Fibroblast of skin of right quadriceps (primary cell): Measurements from ENCODE around the gene EXOSC10.

Experiments used
- DNase-seq: peaks from one replicate; pipeline ENCODE4 v3.0.0-alpha.2; 2013

EXOSC10 gene

DNA sequence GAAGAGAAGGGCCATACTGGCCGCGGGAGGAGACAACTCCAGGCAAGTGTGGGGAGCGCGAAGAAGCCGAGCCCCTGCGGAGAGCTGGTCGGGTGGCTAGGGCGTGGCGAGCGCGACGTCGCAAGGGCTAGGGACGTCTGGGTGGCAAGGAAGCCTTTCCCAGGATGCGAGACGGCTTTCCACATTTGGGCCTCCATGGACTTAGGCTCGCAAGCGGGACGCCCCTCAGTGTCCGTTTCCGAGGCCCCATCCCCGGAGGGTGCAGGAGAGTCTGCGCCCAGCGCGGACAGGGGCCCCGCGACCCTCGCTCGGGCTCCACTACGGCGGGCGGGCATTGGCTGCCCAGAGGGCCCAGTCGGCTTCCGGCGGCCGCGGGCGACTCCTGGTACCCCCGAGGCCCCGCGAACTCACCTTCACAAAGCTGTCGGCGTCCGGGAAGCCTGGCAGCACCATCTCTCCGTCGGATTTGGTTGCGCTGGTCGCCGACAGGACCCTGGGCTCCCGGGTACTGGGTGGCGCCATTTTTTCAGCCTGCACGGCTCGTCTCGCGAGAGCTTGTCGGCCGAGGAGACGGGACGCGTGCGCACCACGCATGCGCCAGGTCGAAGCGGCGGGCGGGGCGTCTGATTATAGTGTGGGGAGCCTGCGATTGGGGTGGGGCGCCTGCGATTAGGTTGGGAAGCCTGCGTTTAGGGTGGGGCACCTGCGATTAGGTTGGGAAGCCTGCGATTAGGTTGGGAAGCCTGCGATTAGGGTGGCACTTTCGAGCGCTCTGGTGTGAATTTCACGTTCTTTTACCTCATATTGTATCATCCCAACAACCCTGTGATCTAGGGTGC is at the start of gene EXOSC10:
Gene EXOSC10, minus strand, starts transcription at position 560 of the 839 bp plus-strand sequence. Its CDS starts 38 bp downstream, at position 522.
- peak; percentile 88 for DNase-seq

DNA sequence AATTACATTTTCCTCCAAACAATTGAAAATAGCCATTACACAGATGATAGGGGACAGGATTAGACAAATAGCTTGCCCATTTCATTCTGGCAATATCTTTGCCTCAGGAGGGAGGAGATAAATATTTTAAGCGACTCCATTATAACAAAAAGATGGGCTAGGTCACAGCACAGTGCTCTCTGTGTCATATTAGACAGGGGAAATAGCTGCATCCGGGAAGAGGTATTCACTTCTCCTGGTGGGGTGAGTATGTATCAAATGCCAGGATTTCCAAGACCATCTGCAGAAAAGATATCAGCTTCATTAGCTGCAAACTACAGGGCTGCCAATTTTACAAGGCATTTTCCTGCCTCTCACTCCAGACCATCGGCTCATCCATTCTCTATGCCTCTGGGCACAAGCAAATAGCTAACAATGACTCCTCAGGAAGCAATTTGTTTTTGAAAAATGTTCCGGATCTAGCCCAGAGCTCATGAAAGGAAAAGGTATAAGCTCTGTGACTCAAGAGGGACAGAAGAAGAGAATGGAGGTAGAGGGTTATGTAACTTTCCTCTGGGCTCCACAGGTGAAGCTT is 47.6 kb upstream of the EXOSC10 start:
- no peak for DNase-seq

DNA sequence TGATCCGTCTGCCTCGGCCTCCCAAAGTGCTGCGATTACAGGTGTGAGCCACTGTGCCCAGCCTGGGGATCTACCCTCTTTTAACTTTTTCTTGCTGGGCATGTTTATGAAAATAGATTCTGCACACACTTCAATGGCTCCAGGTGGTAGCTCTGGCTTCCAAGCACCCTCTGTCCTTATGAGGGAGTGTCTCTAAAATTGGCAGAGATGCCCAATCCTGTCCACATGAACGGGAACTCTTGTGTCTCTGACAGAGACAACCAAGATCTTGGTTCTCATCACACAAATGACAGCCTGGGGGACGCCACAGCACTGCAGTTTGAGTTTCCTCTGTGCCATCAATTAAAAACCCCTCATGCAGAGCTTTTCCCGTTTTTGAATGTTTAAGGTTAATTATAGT is 46.1 kb upstream of the EXOSC10 start:
- DNase-seq: no peak

DNA sequence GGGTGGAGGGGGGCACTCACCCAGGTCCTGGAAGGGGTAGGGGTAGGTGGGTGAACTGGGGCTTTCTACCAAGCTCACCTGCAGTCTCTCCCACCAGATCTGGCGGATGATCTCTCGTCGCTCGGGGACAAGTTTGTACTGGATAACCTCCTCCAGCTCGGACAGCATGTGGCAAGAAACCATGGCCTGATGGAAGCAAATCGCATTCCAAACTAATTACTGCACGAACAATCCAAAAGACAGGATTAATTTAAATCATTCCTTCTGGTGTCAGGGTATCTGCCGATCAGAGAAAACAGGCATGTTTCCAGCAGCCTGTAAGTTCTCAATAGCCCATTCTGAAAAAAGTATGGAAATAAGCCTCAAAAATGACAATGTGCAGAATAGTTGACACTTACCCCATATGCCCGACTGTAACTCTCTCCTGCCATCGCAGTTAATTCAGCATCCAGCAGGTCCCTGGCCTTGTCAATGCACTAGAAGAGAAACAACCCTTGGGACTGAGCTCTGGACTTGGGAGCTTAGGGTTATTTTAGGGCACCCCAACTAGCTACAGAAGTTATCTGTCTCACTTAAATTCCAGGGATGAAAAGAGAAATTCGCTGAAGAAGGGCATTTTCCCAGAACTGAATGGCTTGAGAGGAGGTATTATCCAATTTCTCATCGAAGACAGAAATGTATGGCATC is 45.0 kb upstream of the EXOSC10 start:
- no peak for DNase-seq

DNA sequence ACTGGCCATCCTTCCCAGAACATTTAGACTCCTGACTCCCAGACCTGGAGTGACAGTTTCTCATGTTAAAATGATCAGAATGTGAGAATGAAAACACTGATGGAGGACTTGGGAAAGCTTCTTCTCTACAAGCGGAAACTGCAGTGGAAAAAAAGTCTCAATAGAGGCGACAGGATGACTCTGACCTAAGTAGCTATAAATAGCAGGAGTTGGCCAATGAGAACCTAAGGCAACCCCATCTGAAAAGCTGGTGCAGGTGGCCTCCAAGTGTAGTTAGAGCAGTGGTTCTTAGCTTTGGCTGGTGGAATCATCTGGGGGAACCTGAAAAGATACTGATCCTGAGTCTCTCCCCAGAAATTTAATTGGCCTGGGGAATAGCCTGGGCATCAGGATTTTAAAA is 44.2 kb upstream of the EXOSC10 start:
- no peak for DNase-seq

DNA sequence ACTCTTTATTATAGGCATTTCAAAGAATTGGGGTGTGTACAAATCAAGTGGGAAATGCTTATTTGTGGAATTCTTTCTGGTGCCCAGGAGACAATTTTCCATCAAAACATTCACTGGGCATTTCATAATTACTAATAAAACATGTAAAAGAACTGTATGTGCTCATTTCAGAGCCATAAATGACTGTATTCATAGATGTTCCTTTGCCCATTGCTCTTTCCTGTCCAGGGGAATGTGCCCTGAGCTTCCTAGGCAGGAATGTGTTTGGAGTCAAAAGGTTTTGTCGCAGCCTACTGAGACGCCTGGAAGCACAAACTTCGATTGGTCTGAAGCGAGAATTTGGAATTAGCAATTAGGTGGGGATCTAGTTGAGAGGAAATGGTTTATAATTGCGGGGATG is 43.7 kb upstream of the EXOSC10 start:
- no peak for DNase-seq

GRCh38 chr1:11142618-11143391 is 43.1 kb upstream of the EXOSC10 start:
- no peak for DNase-seq

DNA sequence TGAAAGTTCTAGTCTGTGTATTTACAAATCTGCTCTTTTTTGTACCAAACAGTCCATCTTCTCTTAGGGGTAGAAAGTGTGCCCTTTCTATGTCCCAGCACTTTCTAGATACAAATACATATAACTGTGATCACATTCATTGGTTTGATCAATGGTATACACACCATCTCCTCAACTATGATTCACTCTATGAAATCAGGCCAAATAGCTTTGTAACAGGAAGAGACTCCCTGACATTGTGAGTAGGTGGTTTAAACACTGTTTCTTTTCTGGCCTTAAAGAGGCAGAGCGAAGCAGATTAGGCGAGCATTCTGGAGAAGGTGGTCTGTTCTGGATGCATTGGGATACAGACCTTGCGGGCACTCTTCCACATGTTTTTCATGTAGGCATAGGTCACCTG is 39.3 kb upstream of the EXOSC10 start:
- DNase-seq: peak; percentile 52

DNA sequence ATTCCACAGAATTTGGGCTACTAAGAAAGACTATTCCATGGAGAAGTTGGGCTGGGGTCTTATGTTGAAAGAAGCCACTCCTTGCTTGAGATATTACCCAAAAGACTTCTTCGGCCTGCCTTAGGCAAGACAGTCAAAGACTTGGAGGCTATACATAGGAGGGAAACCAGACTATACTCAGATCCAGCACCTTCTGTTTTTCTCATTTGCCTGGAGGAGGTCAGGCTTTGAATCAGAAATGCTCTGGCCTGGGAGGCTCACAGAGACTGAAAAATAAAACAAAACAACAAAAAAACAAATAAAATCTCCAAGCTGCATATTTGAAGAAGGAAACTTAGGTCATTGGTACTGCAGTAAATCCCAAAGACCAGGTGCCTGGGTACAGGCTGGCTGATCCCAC is 38.4 kb upstream of the EXOSC10 start:
- no peak for DNase-seq

GRCh38 chr1:11134898-11135266 is 35.2 kb upstream of the EXOSC10 start:
- DNase-seq: no peak

DNA sequence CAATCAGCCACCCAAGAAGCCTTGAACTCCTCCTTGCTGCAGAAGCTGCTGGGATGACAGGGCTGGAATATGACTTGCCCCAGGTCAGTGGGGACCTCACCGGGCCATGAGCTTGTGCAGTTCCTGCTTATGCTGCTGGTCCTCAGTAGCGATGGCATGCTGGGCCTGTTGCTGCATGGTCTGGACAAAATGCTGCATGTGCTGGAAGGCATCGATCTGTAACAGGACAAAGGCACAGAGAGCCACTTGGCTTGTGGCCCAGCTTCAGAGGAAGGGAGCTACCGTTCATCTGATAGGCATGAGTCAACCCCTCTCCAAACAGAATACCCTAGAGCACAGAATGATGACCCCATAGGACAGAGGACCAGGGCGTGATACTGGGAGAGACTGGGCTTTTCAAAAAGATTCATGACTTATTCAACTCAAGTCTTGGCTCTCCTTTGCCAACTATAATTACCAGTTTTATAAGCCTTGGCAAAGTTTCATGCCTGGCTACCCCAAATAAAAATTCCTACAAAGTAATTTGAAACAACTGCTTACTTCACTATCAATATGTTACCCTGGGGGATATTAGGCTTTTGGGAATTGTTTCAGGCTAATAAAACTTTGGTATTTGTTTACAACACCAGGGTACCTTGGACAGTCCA is 34.7 kb upstream of the EXOSC10 start:
- peak; percentile 33 for DNase-seq

DNA sequence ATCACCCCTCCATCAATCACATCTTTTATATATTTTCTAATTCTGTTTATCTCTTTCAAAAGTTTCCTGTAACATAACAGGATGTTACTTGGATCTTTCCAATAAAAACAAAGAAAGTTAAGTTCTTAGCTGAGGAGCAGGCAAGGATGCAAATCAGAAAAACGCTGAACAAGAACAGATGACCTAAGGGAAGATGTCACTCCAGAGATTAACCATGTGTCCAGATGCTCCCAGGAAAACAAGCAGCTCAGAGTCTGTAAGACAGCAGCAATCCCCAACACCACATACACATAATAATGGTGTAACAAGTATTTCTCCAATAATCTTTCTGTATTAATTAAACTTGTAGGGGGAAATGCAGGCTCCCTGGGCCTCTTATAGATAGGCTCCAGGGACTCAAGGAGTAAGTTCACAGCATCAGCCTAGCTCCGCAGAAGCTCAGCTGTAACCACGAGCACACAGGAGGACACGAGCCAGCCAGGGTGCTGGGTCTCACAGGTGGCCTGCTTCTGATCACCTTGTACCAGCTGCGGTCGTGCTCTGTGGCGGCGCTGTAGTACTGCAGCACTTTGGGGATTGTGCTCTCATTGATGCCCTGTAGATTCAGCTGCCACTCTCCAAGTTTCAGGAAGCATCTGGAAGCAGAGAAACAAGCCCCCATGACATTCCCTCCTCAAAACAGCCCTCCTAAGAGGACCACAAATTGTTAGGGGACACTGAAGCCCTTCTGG is 33.1 kb upstream of the EXOSC10 start:
- DNase-seq: no peak

GRCh38 chr1:11131816-11132215 is 32.1 kb upstream of the EXOSC10 start:
- no peak for DNase-seq

- DNase-seq: no peak
Observed at GRCh38 chr1:11130406-11130805, 30.7 kb upstream of the EXOSC10 start.

DNA sequence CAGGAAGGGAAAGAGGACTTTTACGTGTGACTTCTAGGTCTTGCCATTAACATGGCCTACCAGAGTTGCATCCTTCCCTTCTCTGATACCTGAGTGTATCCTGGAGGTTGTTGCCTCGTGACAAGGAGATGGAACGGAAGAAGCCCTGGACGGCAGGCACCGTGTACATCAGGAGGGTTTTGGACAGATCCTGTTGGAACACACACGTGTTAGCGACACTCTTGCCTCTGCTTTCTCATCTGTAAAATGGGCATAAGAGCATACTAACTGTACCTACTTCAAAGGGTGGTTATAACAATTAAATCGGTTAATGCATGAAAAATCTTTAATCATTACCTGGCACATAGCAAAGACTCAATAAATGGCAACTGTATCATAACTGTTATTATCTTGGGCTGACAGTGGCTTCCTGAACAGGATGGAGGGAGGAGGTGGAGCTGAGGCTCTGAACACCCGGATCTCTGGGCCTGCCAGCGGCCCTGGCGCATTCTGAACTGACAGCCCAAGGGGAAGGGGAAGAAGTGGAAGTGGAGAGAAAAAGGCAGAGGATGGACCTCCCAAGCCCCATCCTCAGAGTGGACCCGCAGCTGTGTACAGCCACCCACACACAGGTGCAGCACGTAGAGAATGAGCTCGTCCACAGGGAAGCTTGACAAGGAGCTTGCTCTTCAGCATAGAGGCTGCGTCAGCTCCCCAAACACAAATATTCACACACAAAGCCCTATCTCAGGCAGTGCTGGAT is 30.2 kb upstream of the EXOSC10 start:
- DNase-seq: no peak

GRCh38 chr1:11126569-11126968 is 26.9 kb upstream of the EXOSC10 start:
- DNase-seq: no peak

- no peak for DNase-seq
Observed at GRCh38 chr1:11125931-11126330, 26.3 kb upstream of the EXOSC10 start.

DNA sequence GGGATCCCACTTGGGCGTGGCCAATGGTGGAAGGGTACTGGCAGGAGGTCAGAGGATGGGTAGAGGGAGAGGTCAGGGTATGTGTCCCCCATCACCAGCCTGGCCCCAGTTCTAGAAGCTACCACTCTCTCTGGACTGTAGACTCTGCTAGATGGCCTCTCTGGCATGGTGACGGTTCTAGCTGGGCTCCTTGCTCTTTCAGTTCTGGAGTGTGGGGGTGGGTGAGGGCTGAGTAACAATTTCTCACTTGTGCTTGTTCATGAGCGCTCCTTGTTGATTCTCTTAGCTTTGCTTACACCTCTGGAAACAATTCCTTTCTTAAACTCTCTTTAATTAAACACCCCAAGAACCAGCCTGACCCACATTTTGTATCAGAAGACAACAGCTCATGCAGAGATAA is 25.3 kb upstream of the EXOSC10 start:
- no peak for DNase-seq

- no peak for DNase-seq
Observed at GRCh38 chr1:11116318-11116717, 16.6 kb upstream of the EXOSC10 start.

DNA sequence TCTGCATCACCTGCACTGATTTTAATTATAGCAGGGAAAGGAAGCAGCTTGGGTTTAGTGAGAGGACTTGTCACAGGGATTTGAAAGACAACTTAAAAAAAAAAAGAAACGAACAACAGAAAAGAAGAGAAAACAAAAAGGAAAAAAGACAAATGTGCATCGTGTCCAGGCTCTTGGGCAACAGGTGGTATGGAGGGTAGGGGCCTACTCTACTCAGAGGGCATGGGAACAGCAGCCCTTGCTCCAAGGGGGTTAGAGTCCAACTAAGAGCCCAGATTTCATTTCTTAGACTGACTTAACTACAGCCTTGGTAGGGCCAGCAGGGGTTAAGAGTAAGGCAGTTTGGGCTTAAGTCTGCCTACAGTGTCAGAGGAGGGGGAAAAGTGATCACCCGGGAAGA is 15.3 kb upstream of the EXOSC10 start:
- no peak for DNase-seq

DNA sequence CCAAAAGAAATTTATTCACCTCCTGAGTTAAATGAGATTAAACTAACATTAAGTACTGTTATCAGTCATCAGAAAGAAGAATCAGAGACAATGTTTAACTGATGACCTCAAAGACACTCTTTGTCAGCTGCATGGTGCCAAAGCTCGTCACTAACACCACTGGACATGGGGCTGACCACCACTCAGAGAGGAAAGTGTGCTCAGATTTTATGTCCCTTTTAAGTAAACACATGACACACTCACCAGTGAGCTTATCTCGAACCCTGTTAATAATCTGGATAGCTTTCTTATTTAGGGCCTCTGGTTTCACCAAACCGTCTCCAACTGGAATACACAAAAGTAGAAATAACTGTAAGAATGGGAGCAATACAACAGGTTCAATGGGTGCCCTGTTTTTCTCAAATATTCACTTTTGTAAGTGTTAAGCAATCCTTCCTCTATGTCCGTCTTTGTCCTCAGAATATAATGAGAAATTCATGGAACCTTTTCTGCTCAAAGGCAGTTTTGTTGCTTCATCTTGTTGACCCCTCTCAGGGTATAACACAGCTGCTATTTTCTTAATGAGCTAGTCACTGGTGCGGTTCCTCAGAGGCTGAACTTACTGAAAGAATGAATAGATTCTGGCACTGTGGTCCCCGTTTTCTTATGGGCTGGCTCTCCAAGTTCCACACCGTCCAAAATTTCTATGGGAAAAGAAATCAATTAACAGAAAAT is 9.5 kb upstream of the EXOSC10 start:
- DNase-seq: no peak
